GM12865 (cell line): Measurements from ENCODE around the gene TBRG4.

Experiments used
- DNase-seq: peaks from one replicate; pipeline ENCODE4 v3.0.0; 2010; ENCODE audit warnings: low read depth
- H3K4me3 ChIP-seq: 2 replicates; pipeline ENCODE4 v1.5.1; 2011; ENCODE audit warnings: mild to moderate bottlenecking, low read depth, low read length, control low read depth
- CTCF ChIP-seq: IDR thresholded peaks from 2 replicates; pipeline ENCODE4 v1.5.1; 2011; ENCODE audit warnings: low read length, control low read depth, low read depth, inconsistent platforms; ENCODE audit not compliant: insufficient read depth; ENCODE audit errors: missing control alignments

TBRG4 gene

DNA sequence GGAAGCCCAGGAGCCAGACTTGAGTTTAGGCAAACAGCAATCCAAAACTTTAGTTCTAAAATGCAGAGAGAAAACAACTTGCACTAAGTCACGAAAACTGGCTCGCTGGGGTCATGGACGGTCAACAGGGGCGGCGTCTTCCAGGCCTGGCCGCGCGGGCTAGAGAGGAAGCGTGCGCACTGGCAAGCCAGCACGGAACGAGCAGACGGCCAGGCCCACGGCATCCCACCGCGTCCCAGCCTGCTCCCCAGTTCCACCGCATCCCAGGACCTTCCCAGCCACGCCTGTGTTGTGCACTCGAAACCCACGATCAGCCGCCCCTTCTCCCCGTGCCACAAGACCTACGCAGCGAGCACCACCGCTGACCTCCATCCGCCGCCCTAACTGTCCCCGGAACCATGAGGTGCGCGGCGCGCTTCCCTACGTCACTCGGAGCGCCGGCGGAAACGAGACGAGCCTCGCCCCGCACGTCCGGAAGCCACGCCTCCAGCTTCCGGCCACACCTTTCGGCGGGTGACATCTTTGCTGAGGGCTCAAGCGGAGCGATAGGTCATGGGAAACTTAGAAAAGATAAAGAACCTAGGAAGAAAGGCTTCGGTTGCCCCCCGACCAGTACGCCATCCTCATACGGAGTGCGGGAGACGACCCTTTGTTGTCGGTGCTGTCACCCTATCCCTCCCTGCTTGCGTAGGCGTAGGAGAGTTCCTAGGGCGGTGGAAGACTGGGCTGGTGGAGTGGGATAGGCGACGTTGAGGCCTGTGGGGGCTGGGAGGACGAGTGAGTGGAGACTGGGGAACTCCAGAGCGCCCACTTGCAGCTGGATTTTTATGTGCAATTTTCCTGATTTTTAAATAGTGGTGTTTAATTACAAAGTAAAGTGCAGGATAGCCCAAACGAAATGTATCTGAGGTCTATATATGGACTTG is at the start of gene TBRG4:
TBRG4 (minus strand) TSS at position 400 of the 926 bp plus-strand sequence. CDS start 2,460 bp downstream, outside the sequence.
- H3K4me3 ChIP-seq = peak within 1 kb of the TSS; percentile 77
- peak; percentile 17 for TF ChIP-seq CTCF
- peak; percentile 96 for DNase-seq

GRCh38 chr7:45161138-45161537 is 49.6 kb upstream of the TBRG4 start:
- no peak overlapping the region for H3K4me3 ChIP-seq
- no peak for TF ChIP-seq CTCF
- DNase-seq = no peak

DNA sequence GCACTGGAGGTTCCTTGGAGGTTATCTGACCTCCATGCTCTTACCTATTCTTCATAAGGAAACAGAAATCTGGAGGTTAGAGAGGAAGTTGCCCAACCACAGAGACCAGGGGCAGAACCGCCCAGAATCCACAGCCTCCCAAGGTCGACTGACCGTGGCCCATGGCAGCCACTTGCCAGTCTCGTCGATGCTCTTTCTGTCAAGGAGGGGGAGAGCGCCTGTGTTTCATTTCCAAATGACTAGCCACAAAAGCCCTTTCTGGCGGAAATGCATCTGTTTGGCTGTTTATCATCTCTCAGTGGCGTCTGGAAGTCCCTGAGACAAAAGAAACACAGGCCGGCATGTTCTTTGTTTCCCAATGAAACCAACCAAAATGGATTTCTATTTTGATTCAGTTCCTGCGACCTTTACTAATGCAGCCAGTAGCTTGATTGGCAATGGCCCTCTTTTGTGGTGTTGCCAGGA is 49.0 kb upstream of the TBRG4 start:
- no peak overlapping the region for H3K4me3 ChIP-seq
- DNase-seq = peak; percentile 72
- TF ChIP-seq CTCF = no peak

- H3K4me3 ChIP-seq = no peak overlapping the region
- no peak for TF ChIP-seq CTCF
These were observed 47.8 kb upstream of the TBRG4 start for GRCh38 chr7:45159296-45159695.

GRCh38 chr7:45158471-45158870 is 47.0 kb upstream of the TBRG4 start:
- no peak overlapping the region for H3K4me3 ChIP-seq

More at GRCh38 chr7:45159296-45159695, 47.8 kb upstream of the TBRG4 start:
- no peak for DNase-seq

GRCh38 chr7:45157653-45158401 is 46.3 kb upstream of the TBRG4 start, which contains the start of gene RAMP3:
Gene RAMP3, plus strand, starts transcription at chr7:45157791. Its CDS starts 38 bp downstream, at chr7:45157829.
- H3K4me3 ChIP-seq = no peak within 1 kb of the TSS
- TF ChIP-seq CTCF = no peak
- DNase-seq = no peak

More at GRCh38 chr7:45158471-45158870, 47.0 kb upstream of the TBRG4 start:
- no peak for DNase-seq
- TF ChIP-seq CTCF = no peak
